Activated CD8-positive, alpha-beta memory T cell treated with anti-CD3 and anti-CD28 coated beads, Interleukin-2, amount 50 U/mL, for 48 hours (primary cell): Measurements from ENCODE around the gene ARFGAP2.

Experiments
- DNase-seq: peaks from one replicate; pipeline ENCODE4 v3.0.0-alpha.2; 2020

Gene ARFGAP2

DNA sequence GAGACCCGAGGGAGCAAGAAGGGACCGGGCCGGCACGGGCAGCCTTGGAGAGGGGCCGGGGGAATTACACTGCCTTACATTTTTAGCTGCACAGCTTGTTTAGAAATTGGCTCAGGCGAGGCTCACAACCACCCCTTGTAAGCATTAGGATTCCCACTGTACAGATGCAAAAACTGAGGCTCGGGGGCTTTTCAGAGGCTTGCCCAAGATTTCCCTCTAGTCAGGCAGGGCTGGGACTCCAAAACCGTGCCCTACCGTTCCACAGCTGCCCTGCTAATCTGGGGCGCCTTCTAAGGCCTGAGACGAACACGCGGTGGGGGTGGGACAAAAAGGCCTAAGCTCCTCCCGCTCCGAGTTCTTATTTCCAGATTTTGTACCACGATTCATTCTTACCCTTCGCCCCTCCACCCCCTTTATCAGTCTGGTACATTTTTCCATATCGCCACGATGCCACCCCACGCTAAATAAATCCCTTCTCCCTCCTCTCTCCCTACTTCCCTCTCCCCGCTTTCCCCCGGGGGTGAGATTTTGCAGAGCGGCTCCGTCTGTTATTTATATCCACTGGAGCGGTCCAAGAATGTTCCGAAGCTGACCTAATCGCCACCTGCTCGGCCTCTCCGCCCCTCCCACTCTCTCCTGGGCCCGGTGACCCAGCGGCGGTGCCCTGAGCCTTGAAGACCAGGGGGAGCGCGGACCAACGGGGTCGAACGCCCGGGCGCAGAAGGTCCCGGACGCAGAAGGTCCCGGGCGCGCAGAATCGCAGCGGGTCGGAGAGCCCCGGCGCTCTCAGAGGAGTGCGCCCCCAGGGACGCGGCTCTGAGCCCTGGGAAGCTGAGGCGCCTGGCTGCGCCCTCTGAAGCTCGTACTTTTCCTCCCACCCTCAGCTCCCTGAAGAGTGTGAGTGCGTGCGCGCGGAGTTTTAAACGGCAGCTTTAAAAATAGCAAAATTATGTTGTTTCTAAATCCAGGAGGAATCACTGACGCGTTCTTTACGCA, 10.3 kb upstream of the ARFGAP2 start:
- peak; percentile 70 for DNase-seq

DNA sequence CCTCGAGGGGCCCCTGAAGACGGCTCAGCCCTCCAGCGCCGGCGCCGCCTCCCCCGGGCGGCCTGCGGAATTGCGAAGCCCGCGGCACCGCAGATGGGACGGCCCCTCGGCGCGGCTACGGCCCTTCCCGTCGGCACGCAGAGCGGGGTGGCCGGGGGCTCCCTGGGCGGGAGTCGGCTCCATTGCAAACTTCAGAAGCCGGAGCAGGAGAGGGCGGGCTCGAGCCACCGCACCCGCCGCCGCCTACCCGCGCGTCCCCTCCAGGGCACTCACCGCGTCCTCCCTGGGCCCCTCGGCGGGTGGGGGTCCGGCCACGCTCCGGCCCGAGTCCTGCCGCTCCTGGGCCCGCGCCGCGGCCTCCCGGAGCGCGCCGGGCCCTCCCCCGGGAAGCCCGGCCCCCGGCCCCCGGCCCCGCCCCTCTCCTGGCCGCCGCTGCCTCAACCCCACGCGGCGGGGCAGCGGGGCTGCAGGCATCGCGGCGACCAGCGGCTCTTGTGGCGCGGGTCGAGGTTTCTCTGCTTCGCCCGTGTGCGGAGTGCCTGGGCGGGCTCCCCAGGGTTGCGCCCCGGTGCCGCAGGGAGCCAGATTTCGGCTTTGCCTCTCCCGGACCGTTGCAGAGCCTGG, 9.5 kb upstream of the ARFGAP2 start, which contains the start of gene PACSIN3:
Gene PACSIN3, minus strand, starts transcription at position 359 of the 624 bp plus-strand sequence. CDS start 3,707 bp downstream, outside the sequence.
- DNase-seq: peak; percentile 68

GRCh38 chr11:47185305-47186075, 8.8 kb upstream of the ARFGAP2 start:
- no peak for DNase-seq

DNA sequence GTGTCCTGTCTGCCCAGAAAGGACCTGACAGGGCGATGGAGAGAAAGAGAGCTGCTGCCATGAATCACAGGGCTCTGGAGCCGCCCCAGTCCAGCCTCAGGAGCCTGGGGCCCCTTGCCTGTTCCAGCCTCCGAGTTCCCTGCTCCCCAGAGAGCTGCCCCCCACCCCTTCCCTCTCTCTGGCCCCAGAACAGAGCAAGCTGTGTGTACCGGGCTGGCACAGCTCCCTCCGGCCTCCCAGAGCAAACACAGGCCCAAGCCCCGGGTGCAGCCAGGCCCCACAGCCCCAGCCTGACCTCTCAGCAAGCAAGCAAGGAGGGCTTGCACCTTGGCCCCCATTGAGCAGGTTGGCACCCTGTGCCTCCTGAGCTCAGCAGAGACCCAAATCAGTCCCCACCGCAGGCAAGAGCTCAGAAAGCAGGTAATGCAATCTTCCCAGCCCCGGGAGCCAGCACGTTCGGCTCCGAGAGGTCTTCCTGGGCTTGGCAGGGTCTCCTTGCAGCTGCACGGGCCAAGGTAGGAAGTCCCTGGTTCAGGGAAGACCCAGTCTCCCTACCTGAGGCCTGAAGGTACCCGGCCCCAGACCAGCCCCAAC, 8.1 kb upstream of the ARFGAP2 start:
- DNase-seq: no peak

- DNase-seq: no peak
These were observed 7.3 kb upstream of the ARFGAP2 start for GRCh38 chr11:47183969-47184368.

DNA sequence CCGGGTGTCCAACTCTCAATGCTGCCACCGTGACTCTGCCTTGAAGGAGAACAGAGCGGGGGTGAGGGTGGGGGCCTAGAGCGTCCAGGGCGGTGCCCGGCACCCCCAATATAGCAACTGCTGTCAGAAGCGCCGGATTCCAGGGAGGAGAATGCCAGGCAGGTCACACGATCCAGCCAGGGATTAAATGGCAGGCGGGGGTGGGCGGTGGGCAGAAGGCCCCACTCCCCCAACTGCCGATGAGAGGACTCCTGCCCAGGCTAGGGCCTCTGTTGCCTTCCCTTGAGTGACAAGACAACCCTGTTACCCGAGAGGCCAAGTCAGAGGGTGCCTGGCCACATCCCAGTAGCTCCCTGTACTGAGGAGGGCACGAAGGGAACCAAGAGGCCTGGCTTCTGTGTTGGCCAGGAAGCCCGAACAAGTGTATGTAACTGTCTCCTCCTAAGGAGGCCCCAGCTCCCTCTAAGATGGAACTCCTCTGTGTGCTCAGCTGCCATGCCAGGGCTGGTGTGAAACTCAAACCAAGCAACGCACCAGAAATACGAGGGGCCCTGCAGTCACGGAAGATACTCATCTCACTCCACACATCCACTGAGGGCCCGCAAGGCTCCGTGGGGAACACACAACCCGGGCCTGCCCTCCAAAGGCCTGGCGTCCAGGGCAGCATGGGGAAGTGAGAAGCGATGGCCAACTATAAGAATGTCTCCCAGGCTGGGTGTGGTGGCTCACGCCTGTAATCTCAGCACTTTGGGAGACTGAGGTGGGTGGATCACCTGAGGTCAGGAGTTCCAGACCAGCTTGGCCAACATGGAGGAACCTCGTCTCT, 6.6 kb upstream of the ARFGAP2 start:
- no peak for DNase-seq

GRCh38 chr11:47182380-47182779, 5.7 kb upstream of the ARFGAP2 start:
- no peak for DNase-seq

DNA sequence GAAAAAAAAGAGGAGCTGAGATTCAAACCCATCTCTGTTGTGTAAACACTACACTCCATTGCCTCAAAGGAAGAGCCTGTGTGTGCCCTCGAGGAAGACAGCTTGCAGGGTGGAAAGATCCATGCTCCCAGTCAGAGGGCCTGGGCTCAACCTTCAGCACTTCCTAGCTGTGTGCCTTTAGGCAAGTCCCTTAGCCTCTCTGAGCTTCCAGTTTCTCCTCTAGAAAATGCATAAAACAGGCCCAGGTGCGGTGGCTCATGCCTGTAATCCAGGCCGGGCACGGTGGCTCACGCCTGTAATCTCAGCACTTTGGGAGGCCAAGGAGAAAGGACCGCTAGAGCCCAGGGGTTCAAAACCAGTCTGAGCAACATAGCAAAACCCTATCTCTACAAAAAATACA, 4.6 kb upstream of the ARFGAP2 start:
- no peak for DNase-seq

GRCh38 chr11:47180006-47180787, 3.5 kb upstream of the ARFGAP2 start:
- DNase-seq: no peak

DNA sequence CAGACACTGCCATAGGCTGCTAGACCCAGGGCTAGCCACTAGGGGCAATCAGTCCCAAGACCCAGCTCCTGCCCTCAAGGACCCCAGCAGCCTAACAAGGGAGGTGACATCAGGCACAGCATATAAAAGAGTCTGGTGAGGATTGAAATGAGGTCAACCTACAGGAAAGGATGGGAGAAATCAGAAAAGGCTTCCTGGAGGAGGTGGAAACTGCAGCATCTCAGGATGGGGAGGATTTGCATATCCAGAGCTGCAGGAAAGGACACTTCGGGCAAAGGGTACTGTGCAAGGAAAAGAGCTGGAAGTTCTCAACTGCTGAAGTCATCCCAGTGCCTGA, 2.9 kb upstream of the ARFGAP2 start:
- DNase-seq: no peak

- DNase-seq: no peak
These were observed 2.3 kb upstream of the ARFGAP2 start for GRCh38 chr11:47178737-47179654.

DNA sequence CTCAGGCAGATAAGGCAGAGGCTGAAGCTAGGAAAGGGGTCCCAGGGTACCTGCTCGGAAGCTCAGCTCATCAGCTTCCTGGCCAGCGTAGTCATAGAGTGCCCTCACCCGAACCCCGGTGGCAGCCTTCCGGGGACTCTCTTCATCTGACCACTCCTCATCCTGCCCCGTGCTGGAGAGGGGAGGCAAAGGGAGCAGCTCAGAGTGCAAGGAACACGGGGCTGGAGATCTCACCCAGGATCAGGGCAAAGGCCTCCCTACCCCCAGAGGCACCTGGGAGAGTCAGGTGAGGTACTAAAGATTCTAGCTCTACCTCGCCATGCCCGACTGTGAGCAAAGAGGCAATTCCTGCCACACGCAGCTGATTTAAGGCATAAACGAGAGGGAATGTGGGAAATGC, 1.6 kb upstream of the ARFGAP2 start:
- DNase-seq: no peak

- no peak for DNase-seq
These were observed 1.2 kb upstream of the ARFGAP2 start for GRCh38 chr11:47177846-47178245.

DNA sequence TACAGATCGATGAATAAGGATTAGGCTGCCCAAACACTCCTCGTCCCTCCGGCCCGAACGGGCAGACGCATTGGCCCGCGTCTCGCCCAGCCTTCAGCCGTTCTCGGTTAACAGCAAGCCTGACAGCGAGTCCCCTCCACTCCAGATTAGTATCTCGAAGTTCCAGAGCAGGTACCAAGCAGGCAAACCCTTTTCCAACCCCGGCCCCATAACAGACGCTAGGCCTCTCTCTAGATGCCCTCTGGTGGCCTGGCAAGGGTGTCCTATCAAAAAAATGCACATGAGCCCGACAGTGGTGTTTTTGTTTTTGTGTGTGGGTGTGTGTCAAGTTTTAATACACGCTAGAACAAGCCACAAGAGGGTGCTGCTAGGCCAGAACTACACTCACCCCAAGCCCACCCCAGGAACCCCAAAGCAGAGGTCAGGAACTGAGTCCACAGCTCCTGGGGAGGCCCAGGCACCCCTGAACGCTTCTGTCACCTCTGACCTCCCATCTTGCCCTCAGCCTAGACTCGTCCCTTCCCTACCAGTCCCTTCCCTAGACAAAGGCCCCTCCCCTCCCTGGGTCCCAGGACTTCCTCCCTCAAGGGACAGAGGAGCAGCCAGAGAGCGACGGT, 658 bp upstream of the ARFGAP2 start:
- DNase-seq: no peak

GRCh38 chr11:47175746-47176327, 842 bp downstream of the ARFGAP2 start:
- no peak for DNase-seq

- no peak for DNase-seq
These were observed 3.8 kb downstream of the ARFGAP2 start for GRCh38 chr11:47172740-47173336.

- no peak for DNase-seq
These were observed 4.8 kb downstream of the ARFGAP2 start for GRCh38 chr11:47171856-47172255.

DNA sequence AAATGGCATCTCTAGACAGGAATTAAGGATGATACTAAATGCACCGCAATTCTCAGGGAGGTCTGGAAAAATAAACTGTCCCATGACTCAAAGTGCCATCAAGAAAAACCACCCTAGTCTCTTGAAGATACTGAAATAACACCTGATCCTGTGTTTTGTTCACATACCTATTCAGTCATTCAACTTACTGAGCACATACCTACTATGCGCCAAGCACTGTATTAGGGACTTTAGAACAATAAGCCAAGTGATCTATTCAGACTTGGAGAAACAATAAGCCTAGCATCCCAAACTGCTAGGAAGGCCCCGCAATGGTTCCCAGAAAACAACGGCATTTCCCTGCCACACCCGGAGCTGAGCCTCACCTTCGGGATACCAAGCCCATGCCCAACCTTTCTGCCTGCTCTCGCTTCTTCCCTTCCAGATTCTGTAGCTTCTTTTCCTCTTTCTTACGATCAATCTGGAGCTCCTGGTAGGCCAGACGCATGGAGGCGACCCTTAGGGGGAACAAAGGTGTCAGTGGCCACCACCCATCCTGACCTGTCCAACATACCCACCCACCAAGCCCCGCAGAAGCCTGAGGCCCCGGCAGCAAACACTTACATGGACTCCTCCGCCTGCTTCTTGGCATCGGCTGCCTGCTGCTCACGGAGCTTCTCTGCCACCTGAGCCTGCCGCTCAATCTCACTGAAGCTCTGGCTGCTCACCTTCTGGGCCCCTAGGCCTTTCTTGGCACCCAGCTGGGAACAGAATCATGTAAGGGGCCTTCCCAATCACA, 5.4 kb downstream of the ARFGAP2 start:
- no peak for DNase-seq
